Effector memory CD8-positive, alpha-beta T cell (primary cell): ENCODE measurements around the gene LAMA5.
A peak's percentile ranks its signal among the peaks of the same experiment; 100 is the strongest.

Source experiments
- ATAC-seq: fragments of 150-1000 bp; cut with Tn5 transposase; replicated peaks from 2 replicates; pipeline ENCODE4 v1.10.0; 2021; ENCODE audit warnings: mild to moderate bottlenecking, moderate library complexity
- DNase-seq, 3 experiments: peaks; one replicate each; pipeline ENCODE4 v3.0.0; 2021
- H3K27ac Mint-ChIP-seq, 2 donors: one replicate each; pipeline ENCODE4 v1.8.0; 2022; ENCODE audit warnings: mild to moderate bottlenecking in 2 of 2, mixed read lengths in 2 of 2, moderate library complexity in 2 of 2
- H3K27me3 Mint-ChIP-seq, 2 donors: one replicate each; pipeline ENCODE4 v1.8.0; 2022; ENCODE audit warnings: mixed read lengths in 2 of 2
- H3K36me3 Mint-ChIP-seq: one replicate; pipeline ENCODE4 v1.8.0; 2022; ENCODE audit warnings: mild to moderate bottlenecking, moderate library complexity, mixed read lengths; ENCODE audit not compliant: insufficient read depth
- H3K4me1 Mint-ChIP-seq, 2 donors: one replicate each; pipeline ENCODE4 v1.8.0; 2022; ENCODE audit warnings: low read depth in 2 of 2, mixed read lengths in 2 of 2
- H3K4me3 Mint-ChIP-seq, 2 donors: one replicate each; pipeline ENCODE4 v1.8.0; 2022; ENCODE audit warnings: mild to moderate bottlenecking in 2 of 2, mixed read lengths in 2 of 2, moderate library complexity in 2 of 2
- H3K9me3 Mint-ChIP-seq, 2 donors: one replicate each; pipeline ENCODE4 v1.8.0; 2022; ENCODE audit warnings: mixed read lengths in 2 of 2

LAMA5 gene

GRCh38 chr20:62268228-62268900 lies 98.7 kb downstream of the LAMA5 start:
- Mint-ChIP-seq H3K4me1 (peaks cover 3 to 6% of the 10 kb centered on the region in 2 donors), H3K27ac (no peak overlapping the region), H3K9me3 (no peaks in the 10 kb centered on the region), H3K27me3 (no peaks in the 10 kb centered on the region), H3K4me3 (no peak overlapping the region), H3K36me3 (peaks cover 50% of the 10 kb centered on the region)
- DNase-seq (no peak), ATAC-seq (no peak)

GRCh38 chr20:62267543-62267942 lies 99.6 kb downstream of the LAMA5 start:
- H3K4me1 Mint-ChIP-seq: peaks cover 3 to 9% of the 10 kb centered on the region in 2 donors
- ATAC-seq (no peak), DNase-seq (no peak)
- no peak overlapping the region for H3K4me3 Mint-ChIP-seq
- H3K27ac Mint-ChIP-seq: no peak overlapping the region
- no peaks in the 10 kb centered on the region for H3K9me3 Mint-ChIP-seq
- H3K27me3 Mint-ChIP-seq: no peaks in the 10 kb centered on the region
- H3K36me3 Mint-ChIP-seq: peaks cover 43% of the 10 kb centered on the region

GRCh38 chr20:62266851-62267250 lies 100.3 kb downstream of the LAMA5 start:
- DNase-seq: no peak
- Mint-ChIP-seq H3K27me3 (no peaks in the 10 kb centered on the region), H3K27ac (no peak overlapping the region), H3K4me3 (no peak overlapping the region), H3K4me1 (peaks cover 3 to 11% of the 10 kb centered on the region in 2 donors), H3K36me3 (peaks cover 39% of the 10 kb centered on the region), H3K9me3 (no peaks in the 10 kb centered on the region)
- ATAC-seq: no peak

GRCh38 chr20:62266340-62266739 lies 100.8 kb downstream of the LAMA5 start:
- no peaks in the 10 kb centered on the region for H3K27me3 Mint-ChIP-seq
- H3K9me3 Mint-ChIP-seq: no peaks in the 10 kb centered on the region
- H3K36me3 Mint-ChIP-seq: peaks cover 42% of the 10 kb centered on the region
- no peak overlapping the region for H3K4me3 Mint-ChIP-seq
- ATAC-seq (no peak), DNase-seq (no peak)
- peaks cover 6 to 11% of the 10 kb centered on the region in 2 donors for H3K4me1 Mint-ChIP-seq
- no peak overlapping the region for H3K27ac Mint-ChIP-seq

GRCh38 chr20:62265365-62265764 lies 101.7 kb downstream of the LAMA5 start:
- ATAC-seq (no peak), DNase-seq (no peak)
- Mint-ChIP-seq H3K27ac (no peak overlapping the region), H3K36me3 (peaks cover 42% of the 10 kb centered on the region), H3K27me3 (no peaks in the 10 kb centered on the region), H3K4me3 (no peak overlapping the region), H3K4me1 (peaks cover 6 to 12% of the 10 kb centered on the region in 2 donors), H3K9me3 (no peaks in the 10 kb centered on the region)

- Mint-ChIP-seq H3K4me1 (peaks cover 8 to 13% of the 10 kb centered on the region in 2 donors), H3K27me3 (no peaks in the 10 kb centered on the region), H3K36me3 (peaks cover 52% of the 10 kb centered on the region), H3K27ac (no peak overlapping the region), H3K4me3 (no peak overlapping the region), H3K9me3 (no peaks in the 10 kb centered on the region)
- no peak for DNase-seq
- no peak for ATAC-seq
These were observed 103.7 kb downstream of the LAMA5 start for GRCh38 chr20:62263396-62263795.

GRCh38 chr20:62262064-62262463 lies 105.0 kb downstream of the LAMA5 start:
- H3K9me3 Mint-ChIP-seq: no peaks in the 10 kb centered on the region
- DNase-seq: no peak
- peaks cover 12 to 13% of the 10 kb centered on the region in 2 donors for H3K4me1 Mint-ChIP-seq
- ATAC-seq: no peak
- H3K27ac Mint-ChIP-seq: peak overlapping the region in 1 of 2 donors; percentile 41
- H3K36me3 Mint-ChIP-seq: peaks cover 53% of the 10 kb centered on the region
- no peaks in the 10 kb centered on the region for H3K27me3 Mint-ChIP-seq
- H3K4me3 Mint-ChIP-seq: no peak overlapping the region

GRCh38 chr20:62259294-62259565 lies 107.9 kb downstream of the LAMA5 start:
- Mint-ChIP-seq H3K27ac (no peak overlapping the region), H3K27me3 (no peaks in the 10 kb centered on the region), H3K9me3 (no peaks in the 10 kb centered on the region), H3K36me3 (peaks cover 38% of the 10 kb centered on the region), H3K4me1 (peaks cover 13 to 15% of the 10 kb centered on the region in 2 donors), H3K4me3 (no peak overlapping the region)
- DNase-seq (no peak), ATAC-seq (no peak)
